GM19193 (cell line): ENCODE results near the gene PPRC1.

Source experiments
- POLR2A ChIP-seq: IDR thresholded peaks from 4 replicates; pipeline ENCODE4 v1.6.1; 2011; ENCODE audit not compliant: insufficient read depth, insufficient read length; ENCODE audit errors: extremely low read depth

The PPRC1 gene

DNA sequence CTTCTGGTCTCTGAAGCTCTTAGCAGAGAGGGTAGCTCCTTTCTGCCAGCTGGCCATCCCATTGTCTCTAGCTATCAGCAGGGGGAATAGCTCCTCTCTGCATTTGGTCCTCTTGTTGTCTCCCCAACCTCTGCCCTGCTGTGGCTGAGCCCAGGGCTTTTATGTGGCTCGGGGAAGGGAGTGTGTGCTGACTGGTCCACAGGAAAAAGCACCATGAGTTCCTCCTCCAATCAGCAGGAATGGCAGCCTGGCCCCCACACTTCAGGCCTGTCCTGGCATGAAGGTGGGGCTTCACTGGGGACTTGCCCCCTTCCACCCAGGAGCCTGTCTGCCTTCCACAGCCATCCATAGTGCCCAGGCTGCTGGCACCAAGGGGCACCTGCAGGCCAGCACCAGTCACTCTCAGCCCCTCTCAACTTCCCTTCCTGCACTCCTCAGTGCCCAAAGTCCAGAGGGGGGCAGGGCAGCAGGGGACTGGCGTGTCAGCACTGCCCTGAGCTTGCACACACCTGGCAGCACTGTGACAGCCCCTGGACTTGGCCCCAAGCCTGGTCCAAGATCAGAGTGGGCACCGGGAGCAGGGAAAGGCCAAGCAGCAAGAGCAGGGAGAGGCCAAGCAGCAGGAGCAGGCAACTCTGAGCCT is 55.6 kb downstream of the PPRC1 start:
- TF ChIP-seq POLR2A: no peak

DNA sequence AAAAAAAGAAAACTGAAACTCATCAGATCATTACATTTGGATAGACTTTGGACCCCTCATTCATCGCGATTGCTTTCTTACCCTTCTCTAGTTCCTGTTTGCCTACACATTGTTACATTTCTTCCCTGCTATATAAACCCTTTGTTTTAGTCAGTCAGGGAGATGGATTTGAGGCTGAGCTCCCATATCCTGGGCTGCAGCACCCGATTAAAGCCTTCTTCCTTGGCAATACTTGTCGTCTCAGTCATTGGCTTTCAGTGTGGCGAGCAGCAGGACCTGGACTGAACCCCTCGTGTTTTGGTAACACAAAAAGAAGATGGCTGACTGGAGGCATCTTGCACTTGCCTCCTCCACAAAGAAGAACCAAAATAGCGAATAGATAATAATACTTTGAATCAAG is 59.1 kb downstream of the PPRC1 start:
- TF ChIP-seq POLR2A: no peak

DNA sequence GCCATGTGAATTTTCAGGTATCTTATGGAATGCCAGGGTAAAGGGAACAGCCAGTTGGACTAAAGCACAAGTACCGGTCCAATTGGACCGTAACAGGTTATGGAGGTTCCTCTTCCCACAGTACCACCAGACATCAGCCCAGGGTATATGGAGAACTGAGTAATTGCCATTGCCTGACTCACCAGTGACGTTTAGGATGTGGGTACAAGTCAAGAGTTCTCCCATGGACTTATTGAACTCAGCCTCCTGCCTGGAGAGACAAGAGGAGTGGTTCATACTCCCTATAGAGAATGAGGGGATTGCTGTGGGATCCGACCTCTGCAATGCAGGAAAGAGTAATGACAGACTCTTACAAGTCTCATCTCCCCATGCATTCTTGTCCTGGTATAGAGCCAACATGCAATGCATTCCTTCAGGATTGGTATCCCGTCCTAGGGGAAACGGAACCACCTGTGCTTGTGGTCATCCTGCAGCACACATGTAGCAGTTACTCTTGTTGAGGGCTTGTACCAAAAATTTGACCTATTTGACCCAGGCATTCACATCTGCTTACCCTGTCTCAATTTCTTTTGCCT is 62.5 kb downstream of the PPRC1 start:
- no peak for TF ChIP-seq POLR2A

DNA sequence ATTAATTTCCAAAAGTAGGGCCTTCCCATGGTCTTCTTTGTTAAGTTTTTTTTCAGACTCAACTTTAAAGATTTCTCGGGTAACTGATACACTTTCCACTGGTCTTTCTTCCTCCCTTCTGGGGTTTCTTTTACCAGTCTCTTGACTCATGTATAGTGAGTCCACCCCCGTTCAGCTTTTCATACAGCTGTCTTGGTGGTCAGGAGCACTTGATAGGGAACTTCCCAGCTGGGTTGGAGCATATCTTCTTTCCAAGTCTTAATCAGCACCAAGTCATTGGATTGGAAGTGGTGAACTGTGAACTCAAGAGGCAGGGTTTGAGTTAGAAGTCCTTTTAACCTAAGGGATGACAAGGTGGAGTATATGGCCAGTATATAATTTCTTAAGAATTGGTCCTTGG is 64.1 kb downstream of the PPRC1 start:
- TF ChIP-seq POLR2A: no peak

DNA sequence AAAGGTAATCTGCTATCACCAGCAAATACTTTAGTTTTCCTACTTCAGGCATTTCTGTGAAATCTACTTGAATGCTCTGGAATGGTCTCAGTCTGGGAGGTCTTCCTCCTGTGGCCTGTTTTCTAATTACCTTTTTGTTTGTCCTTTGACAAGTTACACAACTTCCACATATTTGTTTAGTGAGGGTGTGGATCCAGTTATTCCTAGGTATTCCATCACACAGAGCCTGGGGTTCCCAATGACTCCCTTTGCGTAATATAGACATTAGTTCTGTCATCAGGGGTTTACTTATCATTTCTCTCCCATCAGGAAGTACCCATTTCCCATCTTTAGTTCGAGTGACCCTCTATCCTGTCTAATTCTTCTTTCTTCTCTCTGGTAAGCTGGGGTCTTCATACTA is 65.2 kb downstream of the PPRC1 start:
- no peak for TF ChIP-seq POLR2A
